Smooth muscle cell of bladder (primary cell): ENCODE results near the gene OR51D1. TPM values are rescaled to one million over a fixed set of nuclear protein-coding genes. Genes with fewer than 3 reads are reported as not detected.

Experiments
- total RNA-seq: library from RNA; depleted of rRNA; stranded (reverse); fragments of >200 nt; gene quantifications from 2 replicates; pipeline ENCODE4 v1.2.3, GENCODE V29; 2014

OR51D1 gene
- not detected in 2 replicates for total RNA-seq

GRCh38 chr11:4636962-4637661, at the start of gene OR51D1:
Gene OR51D1, plus strand, starts transcription at chr11:4637477. Its CDS starts 2,314 bp downstream, at chr11:4639791.

GRCh38 chr11:4593739-4594138, 43.5 kb upstream of the OR51D1 start, which contains the start of gene OR52I1:
Gene OR52I1, plus strand, starts transcription at chr11:4594039. Its CDS starts 0 bp downstream, at chr11:4594039.

GRCh38 chr11:4607781-4608666, 29.3 kb upstream of the OR51D1 start, which contains the start of gene TRIM68:
Gene TRIM68, minus strand, starts transcription at chr11:4608231. Its CDS starts 2,727 bp downstream, at chr11:4605504.

DNA sequence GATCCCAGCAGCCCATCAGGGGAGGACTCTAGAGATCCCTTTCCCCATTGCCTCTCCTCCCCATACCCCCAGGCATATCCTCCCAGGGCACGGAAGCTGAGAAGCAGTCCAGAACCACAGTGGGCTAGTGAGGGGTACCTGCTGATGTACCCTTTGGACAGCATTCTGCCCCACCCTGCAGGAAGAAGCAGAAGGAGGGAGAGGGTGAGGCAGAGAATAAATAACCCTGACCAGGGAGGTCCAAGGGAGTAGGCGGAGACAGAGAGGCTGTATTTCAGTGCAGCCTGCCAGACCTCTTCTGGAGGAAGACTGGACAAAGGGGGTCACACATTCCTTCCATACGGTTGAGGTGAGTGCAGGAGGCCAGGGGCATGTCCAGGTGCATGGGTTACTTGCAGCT, 6.4 kb downstream of the OR51D1 start, which contains the start of gene OR51E1:
TSS of gene OR51E1 (plus strand) at position 301 of the 400 bp plus-strand sequence. CDS start 8,545 bp downstream, outside the sequence.

Other genes with a start within 250 kb of the OR51D1 start
- gene TRIM21, start 243.8 kb upstream of the OR51D1 start, total RNA-seq, result 14.1 and 17.5 TPM in 2 replicates
- gene OR52K2, start 188.2 kb upstream of the OR51D1 start, total RNA-seq, result not detected in 2 replicates
- under 0.01 TPM in 1 of 2 replicates, not detected in the other for gene OR52K1, start 154.8 kb upstream of the OR51D1 start, total RNA-seq
- not detected in 2 replicates for gene OR52M1, start 92.3 kb upstream of the OR51D1 start, total RNA-seq
- gene OR52I2, start 55.7 kb upstream of the OR51D1 start, total RNA-seq, result not detected in 2 replicates
- not detected in 2 replicates for gene OR52I1, start 43.4 kb upstream of the OR51D1 start, total RNA-seq
- 6.0 and 7.5 TPM in 2 replicates for gene TRIM68, start 29.2 kb upstream of the OR51D1 start, total RNA-seq
- gene OR51E1, start 6.5 kb downstream of the OR51D1 start, total RNA-seq, result 0.09 TPM in 1 of 2 replicates, not detected in the other
- 0.09 TPM in 1 of 2 replicates, not detected in the other for gene OR51E2, start 60.4 kb downstream of the OR51D1 start, total RNA-seq
- gene MMP26, start 67.3 kb downstream of the OR51D1 start, total RNA-seq, result not detected in 2 replicates
- gene OR51F1, start 132.5 kb downstream of the OR51D1 start, total RNA-seq, result not detected in 2 replicates
- gene OR52R1, start 166.9 kb downstream of the OR51D1 start, total RNA-seq, result not detected in 2 replicates
- not detected in 2 replicates for gene OR51F2, start 183.8 kb downstream of the OR51D1 start, total RNA-seq
- gene OR51S1, start 211.7 kb downstream of the OR51D1 start, total RNA-seq, result not detected in 2 replicates
- gene OR51T1, start 244.4 kb downstream of the OR51D1 start, total RNA-seq, result not detected in 2 replicates